ENCODE measurements around the gene NDUFA12.
"Not testable (repeated sequence)": the region's sequence is repeated elsewhere in the genome, so short reads cannot be mapped to it uniquely, and the experiment has no call there.

Gene NDUFA12

DNA sequence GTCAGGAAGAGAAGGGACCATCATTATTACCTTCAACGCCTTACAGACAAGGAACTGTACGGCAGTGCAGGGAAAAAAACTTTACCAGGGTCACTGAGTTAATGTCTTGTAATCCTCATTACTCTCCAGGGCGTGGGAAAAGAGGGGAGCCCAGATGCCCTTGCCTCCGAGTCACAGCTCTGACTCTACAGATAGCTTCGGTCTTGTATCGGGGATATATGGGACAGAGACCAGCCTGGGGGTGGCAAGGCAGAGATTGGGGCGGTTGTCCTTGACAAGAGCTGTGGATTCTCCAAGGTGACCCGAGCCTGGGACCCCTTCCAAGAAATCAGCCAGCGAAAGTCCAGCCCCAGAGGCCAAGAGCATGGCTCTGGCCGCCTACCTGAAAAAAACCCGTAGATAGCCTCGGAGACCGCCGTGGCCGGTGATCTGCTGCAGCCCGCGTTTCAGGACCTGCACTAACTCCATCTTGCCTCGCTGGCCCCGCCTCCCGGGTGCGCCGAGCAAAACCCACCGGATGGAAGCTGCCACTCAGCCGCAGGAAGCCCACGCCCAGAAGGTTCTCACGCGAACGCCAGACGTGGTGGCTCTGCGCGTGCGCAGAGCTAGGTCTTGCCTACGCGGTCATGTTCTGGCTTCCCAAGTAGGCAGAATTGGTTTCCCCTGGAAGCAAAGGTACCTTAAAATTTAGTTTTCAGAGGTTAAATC, at the start of gene NDUFA12:
TSS of gene NDUFA12 (minus strand) at position 485 of the 708 bp plus-strand sequence. CDS start at position 468, 17 bp downstream.
- peak; percentile 53 to 98 (median 91) for DNase-seq

DNA sequence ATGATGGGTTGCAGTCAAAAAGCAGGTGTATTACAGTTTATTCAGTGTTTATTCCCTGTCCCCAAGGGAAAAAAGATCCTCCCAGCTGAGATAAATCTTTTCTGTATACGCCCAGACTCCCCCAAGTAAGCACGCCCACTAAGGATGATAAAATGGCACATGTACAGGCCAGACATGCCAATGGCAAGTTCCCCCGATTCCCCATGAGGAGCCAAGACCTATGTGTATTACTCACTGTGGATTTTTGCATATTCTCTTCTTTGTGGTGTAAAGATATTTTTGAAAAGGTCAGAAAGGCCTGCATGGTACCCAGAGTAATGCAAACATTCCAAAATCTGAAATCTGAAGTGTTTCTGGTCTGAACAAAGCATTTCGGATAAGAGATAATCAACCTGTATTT, 47.7 kb upstream of the NDUFA12 start:
- no peak for DNase-seq

DNA sequence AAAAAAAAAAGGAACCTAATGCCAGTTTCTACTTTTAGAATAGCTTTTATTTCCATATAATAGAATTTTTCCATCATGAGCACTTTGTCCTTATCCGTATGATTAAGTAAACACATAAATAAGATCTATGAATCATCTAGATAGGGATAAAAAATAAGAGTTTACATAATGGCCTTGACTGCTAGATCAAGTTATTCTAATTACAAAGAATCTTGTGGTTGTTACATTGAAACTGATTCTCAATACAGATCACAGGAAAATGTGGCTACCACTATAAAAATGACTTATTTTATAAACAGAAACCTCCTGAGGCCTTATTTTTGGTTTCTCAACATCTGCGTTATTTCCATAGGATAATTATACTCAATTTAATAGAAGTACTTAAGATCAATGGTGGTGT, 34.4 kb upstream of the NDUFA12 start:
- no peak for DNase-seq

DNA sequence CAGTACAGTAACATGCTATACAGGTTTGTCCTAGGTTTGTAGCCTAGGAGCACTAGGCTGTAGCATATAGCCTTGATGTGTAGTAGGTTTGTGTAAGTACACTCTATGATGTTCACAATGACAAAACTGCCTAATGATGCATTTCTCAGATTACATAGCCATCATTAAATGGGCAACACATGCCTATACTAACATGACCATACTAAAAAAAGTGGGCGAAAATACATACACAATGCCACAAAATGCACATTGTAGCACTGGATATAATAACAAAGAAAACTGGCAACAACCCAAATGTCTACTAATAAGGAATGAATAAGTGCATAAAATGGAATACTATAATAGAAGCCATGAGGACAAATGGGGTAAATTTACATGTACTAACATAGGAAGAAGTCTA, 31.3 kb upstream of the NDUFA12 start:
- no peak for DNase-seq

DNA sequence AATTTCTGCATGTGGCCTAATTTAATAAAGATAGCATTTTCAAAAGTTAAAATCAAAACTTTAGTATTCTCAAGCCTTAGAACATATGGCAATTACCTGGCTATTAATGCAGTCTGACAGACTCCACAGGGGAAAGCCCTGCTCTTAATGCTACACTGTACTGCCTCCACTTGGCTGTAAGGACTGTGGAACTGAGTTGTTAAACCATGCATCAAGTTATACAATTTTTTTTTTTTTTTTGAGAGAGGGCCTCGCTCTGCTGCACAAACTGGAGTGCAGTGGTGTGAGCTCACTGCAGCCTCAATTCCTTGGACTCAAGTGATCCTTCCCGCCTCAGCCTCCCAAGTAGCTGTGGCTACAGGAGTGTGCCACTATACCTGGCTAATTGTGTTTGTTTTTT, 19.0 kb upstream of the NDUFA12 start:
- no peak for DNase-seq

DNA sequence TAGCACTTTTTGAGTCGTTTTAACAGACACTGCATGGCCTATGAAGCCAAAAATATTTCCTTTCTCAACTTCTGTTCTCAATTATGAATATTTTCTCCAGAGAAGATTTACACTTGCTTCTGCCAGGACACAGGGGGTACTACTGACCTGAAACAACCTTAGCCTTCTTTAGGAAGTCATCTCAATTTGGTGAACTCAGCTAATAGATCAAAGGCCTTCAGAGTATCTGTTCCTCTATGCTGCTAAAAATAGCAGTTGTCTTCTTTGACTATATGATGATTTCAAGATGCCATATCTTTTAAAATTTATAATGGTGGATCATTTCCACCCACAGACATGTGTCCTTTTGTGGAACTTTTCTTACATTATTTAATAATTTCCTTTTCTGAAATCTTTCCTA, 14.0 kb upstream of the NDUFA12 start:
- no peak for DNase-seq

DNA sequence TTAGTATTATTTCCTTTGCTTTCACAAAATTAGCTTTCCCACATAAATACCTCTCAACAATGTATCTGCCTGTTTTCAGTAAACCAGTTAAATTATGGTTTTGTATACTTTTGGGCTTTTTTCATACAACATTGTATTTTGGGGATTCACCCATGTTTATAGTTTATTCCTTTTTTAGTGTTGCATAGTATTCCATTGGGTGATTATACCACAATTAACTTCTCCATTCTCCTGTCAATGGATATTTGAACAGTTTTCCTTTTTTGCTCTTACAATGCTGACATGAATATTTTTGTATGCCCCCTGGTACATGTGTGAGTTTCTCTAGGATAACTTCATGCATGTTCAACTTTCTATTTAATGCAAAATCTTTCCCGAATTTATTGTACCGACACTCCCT, 12.6 kb upstream of the NDUFA12 start:
- no peak for DNase-seq

DNA sequence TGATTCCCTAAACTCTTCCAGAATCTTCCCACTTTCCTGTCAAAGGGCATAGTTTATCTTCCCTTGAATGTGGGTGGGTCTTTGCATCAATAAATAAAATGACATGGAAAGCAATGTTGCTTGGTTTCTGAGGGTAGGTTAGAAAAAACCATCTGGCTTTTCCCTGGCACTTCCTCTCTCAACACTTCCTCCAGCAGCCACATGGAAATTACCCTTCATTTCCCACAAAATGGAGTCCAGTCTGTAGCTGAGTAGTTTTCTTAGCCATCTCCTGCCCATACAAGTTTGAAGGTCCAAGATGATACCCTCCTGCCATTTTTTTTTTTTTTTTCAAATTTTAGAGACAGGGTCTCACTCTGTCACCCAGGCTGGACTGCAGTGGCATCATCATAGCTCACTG, 11.1 kb upstream of the NDUFA12 start:
- no peak for DNase-seq

DNA sequence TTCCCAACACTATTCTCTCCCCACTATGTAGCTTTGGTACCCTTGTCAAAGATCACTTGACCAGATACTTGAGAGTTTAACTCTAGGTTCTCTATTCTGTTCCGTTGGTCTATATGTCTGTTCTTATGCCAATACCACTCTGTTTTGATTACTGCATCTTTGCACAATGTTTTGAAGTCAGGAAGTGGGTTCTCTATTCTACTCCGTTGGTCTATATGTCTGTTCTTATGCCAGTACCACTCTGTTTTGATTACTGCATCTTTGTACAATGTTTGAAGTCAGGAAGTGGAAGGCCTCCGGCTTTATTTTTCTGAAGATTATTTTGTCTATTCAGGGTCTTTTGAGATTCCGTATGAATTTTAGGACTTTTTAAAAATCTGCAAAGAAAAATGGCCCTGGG, 2.7 kb upstream of the NDUFA12 start:
- DNase-seq = no peak

DNA sequence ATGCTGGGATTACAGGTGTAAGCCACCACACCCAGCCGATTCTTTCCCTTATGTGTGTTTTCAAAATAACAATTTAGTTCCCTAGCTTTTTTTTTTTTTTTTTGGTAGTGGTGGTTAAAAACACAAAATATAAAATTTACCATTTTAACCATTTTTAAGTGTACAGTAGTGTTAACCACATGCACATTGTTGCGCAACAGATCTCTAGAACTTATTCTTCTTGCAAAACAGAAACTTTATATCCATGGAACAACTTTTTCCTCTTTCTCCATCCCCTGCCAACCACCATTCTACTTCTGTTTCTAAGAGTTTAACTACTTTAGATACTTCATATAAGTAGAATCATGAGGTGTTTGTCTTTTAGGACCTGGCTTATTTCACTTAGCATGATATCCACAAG, 1.1 kb upstream of the NDUFA12 start:
- DNase-seq = no peak

DNA sequence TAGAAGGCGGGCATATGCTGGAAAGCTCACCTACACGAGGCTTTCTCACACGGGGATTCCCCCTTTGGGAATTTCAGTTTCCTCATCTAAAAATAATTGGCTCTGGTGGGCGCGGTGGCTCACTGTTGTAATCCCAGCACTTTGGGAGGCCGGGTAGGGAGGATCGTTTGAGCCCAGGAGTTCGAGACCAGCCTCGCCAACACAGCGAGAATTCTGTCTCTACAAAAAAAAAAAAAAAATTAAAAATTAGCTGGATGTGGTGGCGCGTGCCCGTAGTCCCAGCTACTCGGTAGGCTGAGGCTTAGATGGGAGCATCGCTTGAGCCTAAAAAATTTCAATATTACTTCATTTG, 400 bp upstream of the NDUFA12 start:
- no peak for DNase-seq

DNA sequence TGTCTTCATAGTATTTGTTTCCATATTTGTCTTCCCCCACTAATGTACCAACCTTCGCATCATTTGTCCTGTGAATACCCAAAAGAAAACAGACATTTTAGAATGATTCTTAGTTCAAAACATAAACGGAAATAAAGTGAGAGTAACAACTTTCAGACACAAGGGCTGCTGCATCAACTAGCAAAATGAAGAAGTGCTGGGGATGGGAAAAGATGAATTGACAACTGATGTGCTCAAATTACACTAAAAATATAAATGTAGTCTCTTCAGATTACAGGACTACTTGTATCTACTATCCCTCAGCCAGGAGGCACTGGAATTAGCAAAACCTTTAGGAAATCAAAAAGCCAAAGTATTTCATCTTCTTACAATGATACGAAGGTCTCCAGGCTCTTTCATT, 743 bp downstream of the NDUFA12 start:
- DNase-seq = no peak

DNA sequence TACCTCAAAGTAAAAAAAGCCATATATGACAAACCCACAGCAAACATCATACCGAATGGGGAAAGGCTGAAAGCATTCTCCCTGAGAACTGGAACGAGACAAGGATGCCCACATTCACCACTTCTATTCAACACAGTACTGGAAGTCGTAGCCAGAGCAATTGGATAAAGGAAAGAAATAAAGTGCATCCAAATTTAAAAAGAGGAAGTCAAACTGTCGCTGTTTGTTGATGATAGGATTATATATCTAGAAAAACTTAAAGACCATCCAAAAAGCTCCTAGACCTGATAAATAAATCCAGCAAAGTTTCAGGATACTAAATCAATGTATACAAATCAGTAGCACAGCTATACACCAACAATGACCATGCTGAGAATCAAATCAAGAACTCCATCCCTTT, 5.2 kb downstream of the NDUFA12 start:
- DNase-seq = no peak

DNA sequence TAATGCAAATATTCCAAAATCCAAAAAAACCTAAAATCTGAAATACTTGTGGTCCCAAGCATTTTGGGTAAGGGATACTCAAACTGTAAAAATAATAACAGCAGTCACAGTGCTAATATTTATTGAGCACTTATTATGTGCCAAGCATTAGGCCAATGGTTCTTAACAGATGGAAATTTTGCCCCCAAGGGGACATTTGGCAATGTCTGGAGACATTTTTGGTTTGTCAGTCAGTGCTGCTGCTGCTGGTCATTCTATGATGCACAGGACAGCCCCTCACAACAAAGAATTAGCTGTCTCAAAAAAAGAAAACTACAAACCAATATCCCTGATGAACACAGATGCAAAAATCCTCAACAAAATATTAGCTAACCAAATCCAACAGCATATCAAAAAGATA, 5.8 kb downstream of the NDUFA12 start:
- no peak for DNase-seq

DNA sequence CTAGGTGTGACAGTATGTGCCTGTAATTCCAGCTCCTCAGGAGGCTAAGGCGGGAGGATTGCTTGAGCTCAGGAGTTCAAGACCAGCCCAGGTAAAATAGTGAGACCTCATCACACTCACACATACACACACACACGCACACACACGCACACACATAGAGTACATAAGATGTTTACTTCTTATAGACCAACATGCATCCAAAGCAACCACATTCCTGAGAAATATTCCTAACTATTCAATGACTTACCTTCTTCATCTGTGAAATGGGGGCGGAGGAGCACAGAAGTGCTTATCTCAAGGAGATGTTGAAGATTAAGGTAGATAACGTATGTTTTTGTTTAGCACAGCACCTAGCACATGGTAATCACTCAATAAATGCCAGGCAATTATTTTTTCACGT, 6.4 kb downstream of the NDUFA12 start:
- no peak for DNase-seq

DNA sequence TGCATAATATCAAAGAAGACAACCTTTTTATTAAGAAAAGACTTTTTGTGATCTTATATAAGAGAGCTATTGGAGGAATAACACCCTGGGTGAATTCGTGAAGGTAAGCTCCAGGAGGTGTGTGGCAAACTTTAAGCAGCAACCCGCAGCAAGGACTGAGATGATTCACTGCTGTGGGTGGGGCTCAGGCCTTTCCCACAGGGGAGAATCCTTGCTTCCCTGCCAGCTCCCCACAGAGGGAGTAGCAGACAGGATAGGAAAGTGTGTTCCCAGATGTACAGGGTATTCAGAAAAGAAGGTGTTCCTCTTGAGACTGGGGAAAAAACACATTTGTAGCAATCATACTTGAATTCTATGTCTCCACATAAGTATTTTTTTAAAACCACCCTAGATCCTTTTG, 9.2 kb downstream of the NDUFA12 start:
- DNase-seq = peak in 1 of 58 donors; percentile 36

DNA sequence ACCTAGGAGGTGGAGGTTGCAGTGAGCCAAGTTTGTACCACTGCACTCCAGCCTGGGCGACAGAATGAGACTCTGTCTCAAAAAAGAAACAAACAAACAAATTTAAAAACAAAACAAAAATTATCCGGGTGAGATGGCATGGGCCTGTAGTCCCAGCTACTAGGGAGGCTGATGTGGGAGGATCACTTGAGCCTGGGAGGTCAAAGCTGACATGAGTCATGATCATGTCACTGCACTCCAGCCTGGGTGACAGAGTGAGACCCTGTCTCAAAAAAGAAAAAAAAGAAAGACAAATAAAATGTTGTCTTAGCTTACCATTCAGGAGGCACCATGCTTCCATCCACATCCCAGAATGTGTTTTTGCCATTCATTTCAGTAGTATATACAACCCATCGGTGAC, 9.6 kb downstream of the NDUFA12 start:
- DNase-seq = not testable (repeated sequence)

DNA sequence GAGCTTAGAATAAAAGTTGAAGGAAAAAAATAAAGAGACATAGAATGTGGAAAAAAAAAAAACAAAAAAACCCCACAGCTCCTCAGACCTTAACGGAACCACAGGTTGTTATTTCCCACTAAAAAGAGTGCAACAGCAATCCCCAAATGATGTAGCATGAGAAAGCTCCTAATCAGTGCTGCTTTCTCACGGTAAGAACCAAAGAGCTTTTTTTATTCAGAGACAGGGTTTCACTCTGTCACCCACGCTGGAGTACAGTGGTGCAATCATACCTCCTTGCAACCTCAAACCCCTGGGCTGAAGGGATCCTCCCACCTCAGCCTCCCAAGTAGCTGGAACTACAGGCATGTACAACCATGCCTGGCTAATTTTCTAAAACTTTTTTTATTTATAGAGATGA, 13.3 kb downstream of the NDUFA12 start:
- no peak for DNase-seq

DNA sequence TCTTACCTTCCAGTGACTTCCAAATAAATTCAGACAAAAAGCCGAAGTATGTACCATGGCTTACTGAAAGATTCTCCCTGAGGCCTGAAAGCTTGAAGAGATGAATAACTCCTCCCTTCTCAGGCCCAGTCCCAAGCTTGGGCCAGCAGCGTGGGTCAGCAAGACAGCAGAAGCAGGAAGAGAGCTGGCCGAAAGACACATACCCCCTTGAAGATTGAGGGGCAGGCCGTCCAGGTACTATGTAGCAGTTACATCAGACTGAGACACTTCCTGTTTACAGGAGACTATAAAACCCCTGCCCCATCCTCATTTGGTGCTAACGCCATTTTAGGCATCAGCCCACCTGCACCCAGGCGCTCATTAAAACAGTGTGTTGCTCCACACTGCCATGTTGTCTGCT, 15.0 kb downstream of the NDUFA12 start:
- no peak for DNase-seq

DNA sequence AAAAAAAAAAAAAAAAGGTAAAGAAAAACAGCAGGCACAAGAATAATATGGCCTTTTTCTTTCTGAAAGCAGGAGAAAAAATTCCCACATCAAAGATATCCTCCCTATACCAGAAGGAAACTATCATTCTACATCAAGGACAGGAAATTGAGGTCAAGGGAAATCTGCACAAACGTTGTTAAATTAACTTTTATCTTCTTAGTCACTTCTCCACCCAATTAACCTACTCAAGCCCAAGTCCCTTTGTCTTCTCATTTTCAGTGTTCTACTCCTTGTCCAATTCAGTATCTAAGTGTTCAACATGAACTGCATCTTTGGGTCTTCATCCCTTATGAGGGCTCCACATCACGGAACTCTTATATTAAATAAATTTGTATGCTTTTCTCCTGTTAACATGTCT, 15.7 kb downstream of the NDUFA12 start:
- no peak for DNase-seq

DNA sequence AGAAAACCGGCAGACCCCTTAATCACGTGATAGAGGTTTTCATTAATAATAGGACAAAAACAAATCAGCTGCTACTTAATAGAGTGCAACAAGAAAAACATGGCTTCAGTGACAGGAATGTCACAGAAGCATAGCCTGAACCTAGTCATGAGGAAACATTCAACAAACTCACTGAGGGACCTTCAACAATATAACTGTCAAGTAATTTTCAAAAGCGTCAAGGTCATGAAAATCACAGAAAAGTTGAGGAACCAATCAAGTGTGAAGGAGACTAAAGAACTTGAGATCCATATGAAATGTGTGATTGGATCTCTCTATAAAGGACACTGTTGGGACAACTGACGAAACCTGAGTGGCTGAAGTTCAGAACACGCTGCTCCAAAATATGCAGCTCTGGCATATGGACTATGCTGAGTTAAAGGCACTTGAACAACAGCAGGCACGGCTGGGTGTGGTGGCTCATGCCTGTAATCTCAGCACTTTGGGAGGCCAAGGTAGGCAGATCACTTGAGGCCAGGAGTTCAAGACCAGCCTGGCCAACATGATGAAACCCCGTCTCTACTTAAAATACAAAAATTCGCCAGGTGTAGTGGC, 16.3 kb downstream of the NDUFA12 start:
- DNase-seq = no peak

DNA sequence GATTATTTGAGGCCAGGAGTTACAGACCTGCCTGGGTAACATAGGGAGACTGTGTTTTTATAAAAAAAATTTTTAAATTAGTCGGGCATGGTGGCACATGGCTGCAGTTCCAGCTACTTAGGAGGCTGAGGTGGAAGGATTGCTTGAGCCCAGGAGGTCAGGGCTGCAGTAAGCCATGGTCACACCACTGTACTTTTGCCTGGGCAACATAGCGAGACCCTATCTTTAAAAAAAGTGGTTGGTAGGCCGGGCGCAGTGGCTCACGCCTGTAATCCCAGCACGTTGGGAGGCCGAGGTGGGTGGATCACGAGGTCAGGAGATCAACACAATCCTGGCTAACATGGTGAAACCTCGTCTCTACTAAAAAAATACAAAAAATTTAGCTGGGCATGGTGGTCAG, 18.4 kb downstream of the NDUFA12 start:
- not testable (repeated sequence) for DNase-seq

DNA sequence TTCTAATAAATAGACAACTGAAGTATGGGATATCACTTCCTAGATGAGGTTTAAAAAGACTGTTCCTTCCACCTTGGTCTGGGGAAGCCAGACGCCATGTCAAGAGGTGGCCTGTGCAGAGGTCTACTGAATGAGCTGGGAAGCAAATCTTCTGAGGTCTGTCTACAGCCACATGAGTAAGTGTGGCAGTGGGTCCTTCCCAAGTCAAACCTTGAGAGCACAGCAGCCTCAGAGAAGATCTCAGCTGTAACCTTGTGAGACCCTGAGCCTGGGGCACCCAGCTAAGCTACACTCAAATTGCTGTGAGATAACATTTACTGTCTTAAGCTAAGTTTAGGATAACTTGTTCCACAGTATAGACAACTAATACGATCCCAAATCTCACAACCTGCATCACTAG, 20.2 kb downstream of the NDUFA12 start:
- DNase-seq = no peak

DNA sequence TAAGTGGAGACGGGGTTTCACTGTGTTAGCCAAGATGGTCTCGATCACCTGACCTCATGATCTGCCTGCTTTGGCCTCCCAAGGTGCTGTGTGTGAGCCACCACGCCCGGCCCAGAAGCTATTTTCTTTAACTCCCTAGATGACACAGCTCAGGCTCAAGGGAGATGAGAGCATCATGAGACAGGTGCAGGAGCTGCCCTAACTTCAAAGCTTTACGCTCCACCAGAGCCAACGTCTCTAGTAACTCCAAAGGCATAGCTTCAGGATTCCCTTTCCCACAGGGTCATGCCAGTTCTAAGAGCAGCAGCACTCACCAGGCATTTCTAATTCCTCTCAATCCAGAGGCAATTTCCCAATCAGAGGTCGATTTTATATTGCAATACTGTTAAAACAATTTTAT, 21.0 kb downstream of the NDUFA12 start:
- no peak for DNase-seq
